Astrocyte (in vitro differentiated cells and primary cell): ENCODE measurements around the gene OTOR. TPM values are rescaled to one million over a fixed set of nuclear protein-coding genes. Genes with fewer than 3 reads are reported as not detected.

Source experiments
- DNase-seq: peaks from one replicate; pipeline ENCODE4 v3.0.0-alpha.2; 2010; ENCODE audit warnings: low read depth
- FAIRE-seq: peaks from 2 replicates; lab custom pipeline; 2011; peaks lifted over from hg19 to GRCh38; lab: Jason Lieb, UNC
- H2AFZ ChIP-seq: 2 replicates; pipeline ENCODE4 v1.6.0; 2012; ENCODE audit warnings: low read depth, low read length, inconsistent platforms
- H3K27ac ChIP-seq: 2 replicates; pipeline ENCODE4 v1.5.1; 2011; ENCODE audit warnings: low read depth, low read length, inconsistent platforms
- H3K27me3 ChIP-seq: 2 replicates; pipeline ENCODE4 v1.6.0; 2011; ENCODE audit warnings: low read length, inconsistent platforms; ENCODE audit not compliant: insufficient read depth
- H3K36me3 ChIP-seq: 2 replicates; pipeline ENCODE4 v1.5.1; 2011; ENCODE audit warnings: low read length, inconsistent platforms; ENCODE audit not compliant: insufficient read depth
- H3K4me1 ChIP-seq: 2 replicates; pipeline ENCODE4 v1.5.1; 2011; ENCODE audit warnings: low read length, inconsistent platforms; ENCODE audit not compliant: insufficient read depth
- H3K4me2 ChIP-seq: 2 replicates; pipeline ENCODE4 v1.6.0; 2012; ENCODE audit warnings: low read length, inconsistent platforms
- H3K4me3 ChIP-seq: 2 replicates; pipeline ENCODE4 v1.5.1; 2011; ENCODE audit warnings: low read depth, mild to moderate bottlenecking, low read length, inconsistent platforms; ENCODE audit not compliant: insufficient read depth
- H3K79me2 ChIP-seq: 2 replicates; pipeline ENCODE4 v1.6.0; 2012; ENCODE audit warnings: mild to moderate bottlenecking, low read length, inconsistent platforms; ENCODE audit not compliant: insufficient read depth
- H3K9ac ChIP-seq: 2 replicates; pipeline ENCODE4 v1.6.0; 2012; ENCODE audit warnings: mild to moderate bottlenecking, low read length, inconsistent platforms
- H3K9me3 ChIP-seq: 2 replicates; pipeline ENCODE4 v1.5.1; 2012; ENCODE audit warnings: low read depth, mild to moderate bottlenecking, low read length, inconsistent platforms; ENCODE audit not compliant: insufficient read depth
- H4K20me1 ChIP-seq: 2 replicates; pipeline ENCODE4 v1.6.0; 2012; ENCODE audit warnings: low read length, inconsistent platforms; ENCODE audit not compliant: insufficient read depth
- H3K27ac Mint-ChIP-seq: one replicate; pipeline ENCODE4 v1.8.0; 2021; ENCODE audit warnings: mild to moderate bottlenecking, mixed read lengths; ENCODE audit not compliant: unreplicated experiment
- H3K27me3 Mint-ChIP-seq: one replicate; pipeline ENCODE4 v1.8.0; 2021; ENCODE audit warnings: low read depth, mixed read lengths; ENCODE audit not compliant: unreplicated experiment
- H3K36me3 Mint-ChIP-seq: one replicate; pipeline ENCODE4 v1.8.0; 2021; ENCODE audit warnings: low read depth, mixed read lengths; ENCODE audit not compliant: unreplicated experiment
- H3K4me1 Mint-ChIP-seq: one replicate; pipeline ENCODE4 v1.8.0; 2021; ENCODE audit warnings: low read depth, mixed read lengths; ENCODE audit not compliant: unreplicated experiment
- H3K4me3 Mint-ChIP-seq: one replicate; pipeline ENCODE4 v1.8.0; 2021; ENCODE audit warnings: mild to moderate bottlenecking, moderate library complexity, mixed read lengths; ENCODE audit not compliant: unreplicated experiment
- H3K9me3 Mint-ChIP-seq: one replicate; pipeline ENCODE4 v1.8.0; 2021; ENCODE audit warnings: mild to moderate bottlenecking, mixed read lengths; ENCODE audit not compliant: unreplicated experiment
- CTCF ChIP-seq: IDR thresholded peaks from 2 replicates; pipeline ENCODE4 v1.5.1; 2011; ENCODE audit warnings: low read depth, mild to moderate bottlenecking, inconsistent platforms, low read length, moderate library complexity; ENCODE audit not compliant: insufficient read depth
- EZH2 ChIP-seq: IDR thresholded peaks from 2 replicates; pipeline ENCODE4 v1.6.1; 2012; ENCODE audit warnings: mild to moderate bottlenecking, low read length, inconsistent platforms; ENCODE audit not compliant: insufficient read depth
- total RNA-seq: library from RNA; stranded (reverse); gene quantifications from 2 replicates; pipeline ENCODE4 v1.2.1, GENCODE V29; 2021

Gene OTOR
- total RNA-seq, 1 donor from 2014 or later: not detected

GRCh38 chr20:16778159-16778558, 30.0 kb downstream of the OTOR start:
- Histone ChIP-seq H3K79me2 (no peaks in the 10 kb centered on the region), H3K4me1 (no peaks in the 10 kb centered on the region), H3K4me2 (no peak overlapping the region), H3K4me3 (no peak overlapping the region), H3K9ac (no peak overlapping the region), H4K20me1 (no peaks in the 10 kb centered on the region), H2AFZ (no peak overlapping the region), H3K27me3 (no peaks in the 10 kb centered on the region), H3K36me3 (no peaks in the 10 kb centered on the region), H3K9me3 (no peaks in the 10 kb centered on the region), H3K27ac (no peak overlapping the region)
- Mint-ChIP-seq H3K4me3 (no peak overlapping the region), H3K36me3 (no peaks in the 10 kb centered on the region), H3K27ac (no peak overlapping the region), H3K9me3 (peaks cover 2% of the 10 kb centered on the region), H3K27me3 (no peaks in the 10 kb centered on the region), H3K4me1 (no peaks in the 10 kb centered on the region)
- DNase-seq (no peak), FAIRE-seq (no peak)
- no peak for TF ChIP-seq EZH2
- TF ChIP-seq CTCF: no peak

- no peak overlapping the region for H3K27ac ChIP-seq
- peaks cover 4% of the 10 kb centered on the region for H3K9me3 Mint-ChIP-seq
- no peak overlapping the region for H3K27ac Mint-ChIP-seq
- H4K20me1 ChIP-seq: no peaks in the 10 kb centered on the region
- no peak overlapping the region for H2AFZ ChIP-seq
- no peak overlapping the region for H3K4me3 Mint-ChIP-seq
- no peaks in the 10 kb centered on the region for H3K36me3 Mint-ChIP-seq
- no peaks in the 10 kb centered on the region for H3K4me1 ChIP-seq
- no peaks in the 10 kb centered on the region for H3K79me2 ChIP-seq
- TF ChIP-seq EZH2 (no peak), CTCF (no peak)
- H3K9ac ChIP-seq: no peak overlapping the region
- H3K27me3 ChIP-seq: no peaks in the 10 kb centered on the region
- H3K36me3 ChIP-seq: no peaks in the 10 kb centered on the region
- H3K9me3 ChIP-seq: no peaks in the 10 kb centered on the region
- FAIRE-seq (no peak), DNase-seq (no peak)
- no peaks in the 10 kb centered on the region for H3K4me1 Mint-ChIP-seq
- H3K4me2 ChIP-seq: no peak overlapping the region
- no peak overlapping the region for H3K4me3 ChIP-seq
- no peaks in the 10 kb centered on the region for H3K27me3 Mint-ChIP-seq
Measured at GRCh38 chr20:16781496-16781895, 33.3 kb downstream of the OTOR start.

- H3K27me3 Mint-ChIP-seq: no peaks in the 10 kb centered on the region
- Histone ChIP-seq H2AFZ (no peak overlapping the region), H3K9me3 (no peaks in the 10 kb centered on the region), H3K4me2 (no peak overlapping the region), H3K36me3 (no peaks in the 10 kb centered on the region), H3K27me3 (no peaks in the 10 kb centered on the region), H3K79me2 (no peaks in the 10 kb centered on the region), H3K4me1 (no peaks in the 10 kb centered on the region), H3K4me3 (no peak overlapping the region), H4K20me1 (no peaks in the 10 kb centered on the region), H3K27ac (no peak overlapping the region), H3K9ac (no peak overlapping the region)
- H3K27ac Mint-ChIP-seq: no peak overlapping the region
- H3K4me1 Mint-ChIP-seq: no peaks in the 10 kb centered on the region
- TF ChIP-seq CTCF (no peak), EZH2 (no peak)
- FAIRE-seq (no peak), DNase-seq (peak; percentile 7)
- H3K4me3 Mint-ChIP-seq: no peak overlapping the region
- H3K9me3 Mint-ChIP-seq: peaks cover 5% of the 10 kb centered on the region
- H3K36me3 Mint-ChIP-seq: no peaks in the 10 kb centered on the region
Measured at GRCh38 chr20:16785226-16785625, 37.1 kb downstream of the OTOR start.

Other genes with a start within 250 kb of the OTOR start
- gene KIF16B, start 174.9 kb upstream of the OTOR start, total RNA-seq: 6.5 and 7.0 TPM in 2 replicates
- 70.7 and 76.3 TPM in 2 replicates for gene SNRPB2, start 18.3 kb upstream of the OTOR start, total RNA-seq